GM23248 (cell line): ENCODE measurements around the gene CLIP2. TPM values are rescaled to one million over a fixed set of nuclear protein-coding genes. Genes with fewer than 3 reads are reported as not detected.

Experiments used
- DNase-seq: peaks from one replicate; pipeline ENCODE4 v3.0.0-alpha.2; 2015
- H2AFZ ChIP-seq: fragments of 200-600 bp; sonication (generic); 2 replicates; pipeline ENCODE4 v1.6.1; 2016; ENCODE audit warnings: antibody characterized with exemption
- H3F3A ChIP-seq: fragments of 200-600 bp; sonication (generic); 2 replicates; pipeline ENCODE4 v1.6.1; 2016; ENCODE audit warnings: mild to moderate bottlenecking, antibody characterized with exemption, mixed run types; ENCODE audit not compliant: insufficient read depth
- H3K27ac ChIP-seq: fragments of 200-600 bp; sonication (generic); 2 replicates; pipeline ENCODE4 v1.5.1; 2016; ENCODE audit warnings: mild to moderate bottlenecking
- H3K27me3 ChIP-seq: fragments of 200-600 bp; sonication (generic); replicated peaks from 2 replicates; pipeline ENCODE4 v1.6.1; 2016; ENCODE audit warnings: mild to moderate bottlenecking; ENCODE audit not compliant: insufficient read depth
- H3K36me3 ChIP-seq: fragments of 200-600 bp; sonication (generic); 2 replicates; pipeline ENCODE4 v1.6.1; 2016; ENCODE audit warnings: low read depth, mild to moderate bottlenecking
- H3K4me1 ChIP-seq: fragments of 200-600 bp; sonication (generic); 2 replicates; pipeline ENCODE4 v1.6.1; 2016; ENCODE audit warnings: mild to moderate bottlenecking; ENCODE audit not compliant: insufficient read depth
- H3K4me2 ChIP-seq: fragments of 200-600 bp; sonication (generic); one replicate; pipeline ENCODE4 v1.6.1; 2016; ENCODE audit warnings: mild to moderate bottlenecking; ENCODE audit not compliant: unreplicated experiment
- H3K4me3 ChIP-seq: fragments of 200-600 bp; sonication (generic); 2 replicates; pipeline ENCODE4 v1.5.1; 2016; ENCODE audit warnings: mild to moderate bottlenecking
- H3K79me2 ChIP-seq: fragments of 200-600 bp; sonication (generic); 2 replicates; pipeline ENCODE4 v1.6.1; 2016; ENCODE audit warnings: mild to moderate bottlenecking; ENCODE audit not compliant: insufficient read depth
- H3K9ac ChIP-seq: fragments of 200-600 bp; sonication (generic); 2 replicates; pipeline ENCODE4 v1.6.1; 2016; ENCODE audit warnings: mild to moderate bottlenecking
- H3K9me2 ChIP-seq: fragments of 200-600 bp; sonication (generic); 2 replicates; pipeline ENCODE4 v1.6.1; 2016; ENCODE audit warnings: mixed run types, mild to moderate bottlenecking, moderate library complexity; ENCODE audit not compliant: insufficient read depth
- H3K9me3 ChIP-seq: fragments of 200-600 bp; sonication (generic); one replicate; pipeline ENCODE4 v1.6.1; 2017; ENCODE audit warnings: low read depth
- H4K20me1 ChIP-seq: fragments of 200-600 bp; sonication (generic); 2 replicates; pipeline ENCODE4 v1.6.0; 2016; ENCODE audit not compliant: insufficient read depth
- EZH2 ChIP-seq: fragments of 200-600 bp; sonication (generic); IDR thresholded peaks from 2 replicates; pipeline ENCODE4 v1.6.1; 2018; ENCODE audit warnings: antibody characterized with exemption, mild to moderate bottlenecking; ENCODE audit not compliant: insufficient read depth, poor library complexity, severe bottlenecking
- EZH2phosphoT487 ChIP-seq: fragments of 200-600 bp; sonication (generic); IDR thresholded peaks from 2 replicates; pipeline ENCODE4 v1.6.1; 2018; ENCODE audit warnings: antibody characterized with exemption, moderate library complexity, mild to moderate bottlenecking, low read depth; ENCODE audit not compliant: insufficient read depth
- WGBS, 2 experiments: methylation state at CpG; one replicate each; pipeline ENCODE4 v1.1.6; 2015 to 2017; ENCODE audit warnings: low lambda C conversion rate in 2 of 2, low coverage in 1 of 2; ENCODE audit errors: missing lambda C conversion rate in 2 of 2; 5-methylcytosine and 5-hydroxymethylcytosine counted together
- in situ Hi-C: fragments of 300-500 bp; cut with MboI; formaldehyde crosslinking; loops from 2 replicates; pipeline ENCODE4 v1.15.0; 2020
- polyA plus RNA-seq: library from polyadenylated mRNA; unstranded; fragments of >200 nt; fragmentation: Nextera tagmentation; extraction: Ambion mirVana; gene quantifications from 2 replicates; pipeline ENCODE4 v1.2.1, GENCODE V29; 2016
- total RNA-seq: library from RNA; depleted of rRNA; stranded (reverse); fragments of >200 nt; shearing (Covaris generic); gene quantifications from 2 replicates; pipeline ENCODE4 v1.2.3, GENCODE V29; 2014

The CLIP2 gene
- total and polyA plus RNA-seq, 2 experiments from 2014 or later = 13.2 to 40.7 TPM

- H4K20me1 ChIP-seq = no peaks in the 10 kb centered on the region
- in situ Hi-C loops = no loop called here
- no peak overlapping the region for H3K4me3 ChIP-seq
- no peak overlapping the region for H3K27ac ChIP-seq
- DNase-seq = peak; percentile 17
- H3K9me2 ChIP-seq = no peaks in the 10 kb centered on the region
- H2AFZ ChIP-seq = no peak overlapping the region
- no peaks in the 10 kb centered on the region for H3K4me1 ChIP-seq
- TF ChIP-seq EZH2phosphoT487 (no peak), EZH2 (no peak)
- no peaks in the 10 kb centered on the region for H3K79me2 ChIP-seq
- H3K36me3 ChIP-seq = no peaks in the 10 kb centered on the region
- 94 to 96% methylated on average over 6 to 7 of the region's 7 CpGs for WGBS, 2 experiments
- no peaks in the 10 kb centered on the region for H3F3A ChIP-seq
- no peaks in the 10 kb centered on the region for H3K27me3 ChIP-seq
- no peaks in the 10 kb centered on the region for H3K9me3 ChIP-seq
- H3K9ac ChIP-seq = no peak overlapping the region
- H3K4me2 ChIP-seq = no peak overlapping the region
These were observed 74.9 kb downstream of the CLIP2 start for GRCh38 chr7:74364061-74364460.

GRCh38 chr7:74365322-74366022 is 76.3 kb downstream of the CLIP2 start:
- no peaks in the 10 kb centered on the region for H3F3A ChIP-seq
- TF ChIP-seq EZH2 = no peak
- no peak for TF ChIP-seq EZH2phosphoT487
- no peak overlapping the region for H3K4me3 ChIP-seq
- no peaks in the 10 kb centered on the region for H3K27me3 ChIP-seq
- no peaks in the 10 kb centered on the region for H3K36me3 ChIP-seq
- H3K27ac ChIP-seq = no peak overlapping the region
- H3K9ac ChIP-seq = no peak overlapping the region
- 47 to 53% methylated on average over 10 of the region's 10 CpGs for WGBS, 2 experiments
- in situ Hi-C loops = no loop called here
- H3K9me2 ChIP-seq = no peaks in the 10 kb centered on the region
- H3K9me3 ChIP-seq = no peaks in the 10 kb centered on the region
- H2AFZ ChIP-seq = no peak overlapping the region
- no peaks in the 10 kb centered on the region for H3K4me1 ChIP-seq
- no peak overlapping the region for H3K4me2 ChIP-seq
- no peaks in the 10 kb centered on the region for H4K20me1 ChIP-seq
- DNase-seq = peak; percentile 58
- no peaks in the 10 kb centered on the region for H3K79me2 ChIP-seq

- H4K20me1 ChIP-seq = no peaks in the 10 kb centered on the region
- no peaks in the 10 kb centered on the region for H3K4me1 ChIP-seq
- H3K9me2 ChIP-seq = no peaks in the 10 kb centered on the region
- no peaks in the 10 kb centered on the region for H3K27me3 ChIP-seq
- in situ Hi-C loops = no loop called here
- TF ChIP-seq EZH2 (no peak), EZH2phosphoT487 (no peak)
- H3K36me3 ChIP-seq = no peaks in the 10 kb centered on the region
- no peak overlapping the region for H3K9ac ChIP-seq
- no peak overlapping the region for H3K4me2 ChIP-seq
- no peak overlapping the region for H3K4me3 ChIP-seq
- no peaks in the 10 kb centered on the region for H3K79me2 ChIP-seq
- H2AFZ ChIP-seq = no peak overlapping the region
- no peak for DNase-seq
- H3K27ac ChIP-seq = no peak overlapping the region
- no peaks in the 10 kb centered on the region for H3F3A ChIP-seq
- WGBS, 2 experiments = 66 to 73% methylated on average over 12 to 13 of the region's 13 CpGs
- no peaks in the 10 kb centered on the region for H3K9me3 ChIP-seq
These were observed 82.5 kb downstream of the CLIP2 start for GRCh38 chr7:74371381-74372341.

GRCh38 chr7:74372511-74373111 is 83.4 kb downstream of the CLIP2 start:
- Histone ChIP-seq H3K4me1 (no peaks in the 10 kb centered on the region), H3K9me3 (no peaks in the 10 kb centered on the region), H3F3A (no peaks in the 10 kb centered on the region), H3K27me3 (no peaks in the 10 kb centered on the region), H3K36me3 (no peaks in the 10 kb centered on the region), H3K4me3 (no peak overlapping the region), H3K9me2 (no peaks in the 10 kb centered on the region), H3K79me2 (no peaks in the 10 kb centered on the region), H3K9ac (no peak overlapping the region), H3K27ac (no peak overlapping the region), H4K20me1 (no peaks in the 10 kb centered on the region), H3K4me2 (no peak overlapping the region), H2AFZ (no peak overlapping the region)
- in situ Hi-C loops = no loop called here
- WGBS, 2 experiments = 90 to 97% methylated on average over 13 to 28 of the region's 28 CpGs
- TF ChIP-seq EZH2phosphoT487 = no peak
- no peak for TF ChIP-seq EZH2
- DNase-seq = no peak
